G401.6 (cell line): ENCODE measurements around the gene SLC25A38.
"Not testable (repeated sequence)": the region's sequence is repeated elsewhere in the genome, so short reads cannot be mapped to it uniquely, and the experiment has no call there.

Experiments used
- FAIRE-seq: peaks from 2 replicates; lab custom pipeline; 2012; peaks lifted over from hg19 to GRCh38; lab: Jason Lieb, UNC

The SLC25A38 gene

DNA sequence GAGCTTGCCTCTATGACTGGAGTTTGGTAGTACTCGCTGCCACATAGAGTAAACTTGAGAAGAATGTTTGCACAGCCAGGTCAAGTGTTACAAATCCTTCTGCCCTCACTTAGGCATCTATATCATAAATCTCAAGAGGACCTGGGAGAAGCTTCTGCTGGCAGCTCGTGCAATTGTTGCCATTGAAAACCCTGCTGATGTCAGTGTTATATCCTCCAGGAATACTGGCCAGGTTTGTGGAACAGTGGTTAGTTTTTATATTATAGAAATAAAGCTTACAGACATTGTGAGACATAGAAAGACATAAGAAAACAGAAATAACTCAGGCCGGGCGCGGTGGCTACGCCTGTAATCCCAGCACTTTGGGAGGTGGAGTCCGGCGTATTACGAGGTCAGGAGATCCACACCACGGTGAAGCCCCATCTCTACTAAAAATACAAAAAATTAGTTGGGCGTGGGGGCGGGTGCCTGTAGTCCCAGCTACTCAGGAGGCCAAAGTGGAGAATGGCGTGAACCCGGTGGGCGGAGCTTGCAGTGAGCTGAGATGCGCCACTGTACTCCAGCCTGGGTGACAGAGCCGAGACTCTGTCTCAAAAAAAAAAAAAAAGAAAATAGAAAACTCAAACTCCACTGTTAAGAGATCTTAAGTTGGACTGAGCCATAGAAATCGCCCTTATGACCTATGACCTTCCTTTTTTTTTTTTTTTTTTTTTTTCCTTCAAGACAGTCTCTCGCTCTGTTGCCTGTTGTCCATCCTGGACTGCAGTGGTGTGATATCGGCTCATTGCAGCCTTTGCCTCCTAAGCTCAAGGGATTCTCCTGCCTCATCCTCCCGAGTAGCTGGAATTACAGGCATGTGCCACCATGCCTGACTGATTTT lies 25.6 kb downstream of the SLC25A38 start:
- FAIRE-seq = no peak

DNA sequence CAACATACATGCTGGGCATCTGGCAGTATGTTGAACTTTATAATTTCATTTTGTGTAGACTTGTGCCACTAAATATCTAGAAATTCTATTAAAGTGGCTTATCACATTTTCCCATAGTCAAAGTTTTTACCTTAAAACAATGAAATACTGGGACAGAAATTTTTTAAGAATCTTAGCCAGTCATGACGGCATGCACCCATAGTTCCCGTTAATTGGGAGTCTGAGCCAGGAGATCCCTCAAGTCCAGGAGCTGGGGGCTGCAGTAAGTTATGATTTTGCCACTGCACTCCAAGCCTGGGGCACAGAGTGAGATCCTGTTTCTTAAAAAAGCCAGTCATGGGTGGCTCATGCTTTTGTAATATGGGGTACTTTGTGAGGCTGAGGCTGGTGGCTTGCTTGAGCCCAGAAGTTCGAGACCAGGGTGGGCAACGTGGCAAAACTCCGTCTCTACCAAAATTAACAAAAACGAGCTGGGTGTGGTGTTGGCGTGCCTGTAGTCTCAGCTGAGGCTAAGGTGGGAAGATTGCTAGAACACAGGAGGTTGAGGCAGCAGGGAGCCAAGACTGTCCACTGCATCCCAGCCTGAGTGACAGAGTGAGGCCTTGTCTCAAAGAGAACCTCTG lies 26.5 kb downstream of the SLC25A38 start:
- no peak for FAIRE-seq

DNA sequence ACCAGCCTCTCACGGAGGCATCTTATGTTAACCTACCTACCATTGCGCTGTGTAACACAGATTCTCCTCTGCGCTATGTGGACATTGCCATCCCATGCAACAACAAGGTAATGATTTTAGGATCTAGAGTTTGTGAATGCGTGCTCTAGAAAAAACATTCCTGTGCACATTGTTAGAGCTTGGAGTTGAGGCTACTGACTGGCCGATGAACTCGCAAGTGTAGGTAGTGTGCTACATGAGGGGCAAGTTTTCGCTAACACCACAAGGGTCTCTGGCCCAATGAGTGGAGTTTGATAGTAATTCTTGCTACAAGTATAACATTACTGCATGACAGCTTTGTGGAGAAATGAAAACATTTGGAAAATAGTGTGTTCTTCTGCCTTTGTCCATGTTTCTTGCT lies 27.7 kb downstream of the SLC25A38 start:
- FAIRE-seq = no peak

DNA sequence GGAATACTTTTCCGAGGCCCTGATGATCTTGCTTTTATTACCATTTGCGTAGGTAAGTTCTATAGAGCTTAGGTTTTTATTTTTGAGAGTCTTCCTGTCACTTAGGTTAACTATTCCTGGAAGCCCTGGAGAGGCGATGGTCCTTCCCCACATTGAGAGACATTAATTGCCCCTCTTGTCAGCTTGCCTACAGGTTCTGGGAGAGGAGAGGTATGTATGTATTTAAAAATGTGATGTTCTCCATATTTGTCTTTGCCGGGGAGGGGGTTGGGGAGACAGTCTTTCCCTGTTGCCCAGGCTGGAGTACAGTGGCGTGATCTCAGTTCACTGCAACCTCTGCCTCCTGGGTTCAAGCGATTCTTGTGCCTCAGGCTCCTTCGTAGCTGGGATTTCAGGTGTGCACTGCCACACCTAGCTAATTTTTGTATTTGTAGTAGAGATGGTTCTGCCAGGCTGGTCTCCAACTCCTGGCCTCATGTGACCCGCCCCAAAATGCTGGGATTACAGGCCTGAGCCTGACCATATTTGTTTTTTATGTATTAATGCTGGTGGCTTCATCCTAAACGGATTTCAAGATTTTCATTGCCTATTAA lies 29.6 kb downstream of the SLC25A38 start:
- FAIRE-seq = no peak

DNA sequence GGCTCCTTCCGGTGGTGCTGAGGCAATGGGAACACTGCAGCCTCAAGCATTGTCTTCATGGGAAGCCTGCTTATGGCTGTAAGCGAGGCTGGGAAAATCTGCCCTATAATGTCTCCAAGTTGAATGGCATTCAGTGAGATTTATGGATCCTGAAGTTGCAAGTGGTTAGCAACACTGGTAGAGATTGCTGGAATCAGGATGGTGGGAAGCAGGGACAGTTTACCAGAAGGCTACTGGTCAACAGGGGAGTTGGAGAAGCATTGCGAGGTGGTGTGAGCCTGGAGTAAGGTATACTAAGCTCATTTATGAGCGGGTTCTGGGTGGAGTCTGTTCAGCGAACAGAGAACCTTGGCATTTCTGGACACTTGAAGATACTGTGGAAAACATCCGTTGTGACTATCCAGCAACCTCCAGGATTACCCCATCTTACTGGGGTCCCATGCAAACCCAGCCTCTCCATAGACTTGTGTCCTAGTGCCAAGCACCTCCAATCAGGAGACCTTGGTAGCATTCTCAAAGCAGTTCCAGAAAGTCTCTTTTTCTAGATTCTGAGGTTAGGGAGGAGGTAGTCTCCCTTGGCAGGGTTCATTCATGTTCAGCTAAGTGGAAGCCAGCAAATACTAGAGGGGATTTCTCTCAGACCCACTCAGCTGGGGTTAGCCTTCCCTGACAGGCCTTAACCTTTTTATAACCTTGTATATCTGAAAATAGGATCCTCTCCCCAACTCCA lies 30.7 kb downstream of the SLC25A38 start:
- FAIRE-seq = no peak

DNA sequence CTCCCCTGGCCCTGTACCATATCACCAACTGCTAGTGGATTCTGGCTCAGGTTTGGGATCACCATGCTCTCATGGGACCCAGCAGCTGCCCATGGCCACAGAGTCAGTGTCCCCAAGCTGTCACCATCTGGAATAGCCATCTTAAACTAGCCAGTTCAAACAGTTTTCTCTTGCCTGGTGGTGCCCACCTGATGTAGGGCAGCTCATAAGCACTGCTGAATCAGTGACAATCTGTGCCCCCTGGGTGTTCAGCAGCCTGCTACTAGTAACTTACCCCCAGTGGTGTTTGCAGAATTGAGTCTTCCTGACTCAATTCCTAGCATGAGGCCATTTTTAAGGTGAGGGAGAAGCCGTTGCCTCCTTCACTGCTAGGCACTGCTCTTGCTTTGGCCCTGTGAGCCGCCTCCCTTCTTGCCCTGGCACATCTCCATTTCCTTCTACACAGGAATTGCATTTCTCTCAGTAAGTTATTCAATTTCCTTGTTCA lies 31.3 kb downstream of the SLC25A38 start:
- no peak for FAIRE-seq

DNA sequence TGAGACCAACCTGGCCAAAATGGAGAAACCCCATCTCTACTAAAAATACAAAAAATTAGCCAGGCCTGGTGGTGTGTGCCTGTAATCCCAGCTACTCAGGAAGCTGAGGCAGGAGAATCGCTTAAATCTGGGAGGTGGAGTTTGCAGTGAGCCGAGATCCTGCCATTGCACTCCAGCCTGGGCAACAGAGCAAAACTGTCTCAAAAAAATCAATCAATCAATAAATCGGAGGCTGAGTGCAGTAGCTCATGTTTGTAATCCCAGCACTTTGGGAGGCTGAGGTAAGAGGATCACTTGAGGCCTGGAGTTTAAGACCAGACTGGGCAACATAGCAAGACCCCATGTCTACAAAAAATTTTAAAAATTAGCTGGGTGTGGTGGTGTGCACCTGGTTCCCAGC lies 32.1 kb downstream of the SLC25A38 start:
- FAIRE-seq = not testable (repeated sequence)

DNA sequence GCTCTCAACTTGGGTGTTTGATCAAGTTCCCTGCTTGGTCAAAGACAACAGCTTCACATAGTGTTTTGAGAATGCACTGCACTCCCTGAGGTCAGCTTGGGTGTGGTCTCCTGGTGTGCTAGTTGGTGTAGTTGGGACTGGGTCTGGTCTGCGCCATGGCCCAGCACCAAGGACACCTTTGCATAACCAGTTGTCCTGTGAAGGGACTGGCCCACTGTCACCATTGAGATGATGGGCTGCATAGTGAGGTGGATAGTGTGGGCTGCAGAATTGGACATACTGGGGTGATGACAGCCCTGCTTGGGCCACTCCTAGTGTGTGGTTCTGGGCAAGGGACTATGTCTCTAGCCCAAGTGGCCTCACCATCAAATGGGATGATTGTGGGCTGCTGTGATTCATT lies 32.8 kb downstream of the SLC25A38 start:
- FAIRE-seq = no peak

DNA sequence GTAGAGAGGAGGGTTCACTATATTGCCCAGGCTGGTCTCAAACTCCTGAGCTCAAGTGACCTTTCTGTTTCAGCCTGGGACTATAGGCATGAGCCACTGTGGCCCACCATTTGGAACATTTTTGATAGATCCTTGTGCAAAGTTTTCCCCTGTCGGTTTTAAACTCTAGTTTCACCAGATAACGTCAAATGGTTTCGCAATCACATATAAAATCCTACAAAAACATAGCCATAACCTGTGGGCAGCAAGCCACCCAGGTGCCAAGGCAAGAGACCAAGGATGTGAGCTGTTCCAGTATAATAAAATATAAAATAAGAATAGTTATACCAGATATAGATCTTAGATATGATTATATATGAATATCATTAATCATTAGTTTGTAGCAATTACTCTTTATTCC lies 33.8 kb downstream of the SLC25A38 start:
- FAIRE-seq = not testable (repeated sequence)

DNA sequence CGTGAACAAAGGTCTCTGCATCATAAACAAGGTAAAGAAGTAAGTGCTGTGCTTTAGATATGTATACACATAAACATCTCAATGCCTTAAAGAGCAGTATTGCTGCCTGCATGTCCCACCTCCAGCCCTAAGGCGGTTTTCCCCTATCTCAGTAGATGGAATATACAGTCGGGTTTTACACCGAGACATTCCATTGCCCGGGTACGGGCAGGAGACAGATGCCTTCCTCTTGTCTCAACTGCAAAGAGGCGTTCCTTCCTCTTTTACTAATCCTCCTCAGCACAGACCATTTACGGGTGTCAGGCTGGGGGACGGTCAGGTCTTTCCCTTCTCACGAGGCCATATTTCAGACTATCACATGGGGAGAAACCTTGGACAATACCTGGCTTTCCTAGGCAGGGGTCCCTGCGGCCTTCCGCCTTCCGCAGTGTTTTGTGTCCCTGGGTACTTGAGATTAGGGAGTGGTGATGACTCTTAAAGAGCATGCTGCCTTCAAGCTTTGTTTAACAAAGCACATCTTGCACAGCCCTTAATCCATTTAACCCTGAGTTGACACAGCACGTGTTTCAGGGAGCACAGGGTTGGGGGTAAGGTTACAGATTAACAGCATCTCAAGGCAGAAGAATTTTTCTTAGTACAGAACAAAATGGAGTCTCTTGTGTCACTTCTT lies 35.5 kb downstream of the SLC25A38 start:
- not testable (repeated sequence) for FAIRE-seq

DNA sequence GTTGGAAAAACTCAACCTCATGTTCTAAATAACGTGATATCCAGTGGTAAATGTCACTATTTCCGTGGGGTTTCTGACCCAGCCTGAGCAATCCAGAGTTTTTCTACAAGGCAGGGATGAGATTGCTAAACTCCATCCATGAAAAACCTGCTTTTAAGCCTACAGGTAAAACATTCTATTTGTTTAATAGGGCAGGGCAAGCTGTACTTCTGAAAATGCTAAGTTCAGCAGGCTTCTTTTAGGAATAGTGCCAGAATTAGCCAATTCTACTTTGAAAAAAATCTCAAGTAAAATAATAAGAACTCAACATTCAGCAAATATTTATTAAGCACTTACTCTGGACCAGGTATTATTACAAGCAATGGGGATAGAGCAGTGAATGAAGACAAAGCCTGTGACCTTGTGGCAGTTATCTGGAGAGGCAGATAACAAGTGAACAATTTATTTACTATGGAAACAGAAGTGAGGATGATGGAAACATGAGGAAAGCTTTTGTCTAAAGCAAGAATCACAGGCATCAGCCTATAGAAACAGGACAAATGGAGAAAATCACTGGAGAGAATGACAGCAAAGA lies 36.7 kb downstream of the SLC25A38 start:
- FAIRE-seq = no peak

DNA sequence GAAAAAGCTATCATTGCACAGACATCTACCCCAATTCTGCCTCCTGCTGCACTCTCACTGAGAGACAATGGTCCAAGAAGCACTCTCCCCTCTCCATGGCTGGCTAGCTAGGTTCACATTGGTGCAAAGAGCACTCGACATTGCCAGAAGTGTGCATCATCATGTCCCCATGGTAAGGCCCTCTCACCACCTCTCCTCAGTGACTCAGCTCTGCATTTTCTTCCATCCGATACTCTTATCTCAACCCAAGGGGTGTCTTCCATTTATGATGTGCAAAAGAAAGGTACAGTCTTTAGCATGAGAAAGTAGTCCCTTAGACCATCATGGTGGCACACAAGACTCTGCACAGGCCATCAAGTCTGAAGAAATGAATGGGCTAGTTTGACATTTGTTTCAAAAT lies 37.4 kb downstream of the SLC25A38 start:
- no peak for FAIRE-seq

DNA sequence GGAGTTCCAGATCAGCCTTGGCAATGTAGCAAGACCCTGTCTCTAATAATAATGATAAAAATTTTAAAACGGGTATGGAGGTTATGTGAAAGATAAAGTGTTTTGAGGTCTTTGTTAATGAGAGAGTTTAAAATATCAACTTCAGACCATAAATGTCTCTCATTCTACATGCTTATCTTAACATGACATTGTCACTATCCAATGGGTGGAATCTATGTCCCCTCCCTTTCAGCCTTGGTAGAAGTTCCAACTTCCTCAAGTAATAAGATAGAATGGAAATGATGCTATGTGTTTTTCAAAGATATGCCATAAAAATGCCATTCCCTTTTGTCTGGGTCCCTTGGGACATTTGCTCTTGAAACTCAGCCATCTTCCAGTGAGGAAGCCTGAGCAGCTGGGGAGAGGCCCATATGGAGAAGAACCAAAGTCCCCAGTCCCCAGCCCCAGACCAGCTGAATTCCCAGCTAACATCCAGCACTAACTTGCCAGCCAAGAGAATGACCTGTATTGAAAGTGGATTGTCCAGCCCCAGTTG lies 40.3 kb downstream of the SLC25A38 start:
- FAIRE-seq = no peak

DNA sequence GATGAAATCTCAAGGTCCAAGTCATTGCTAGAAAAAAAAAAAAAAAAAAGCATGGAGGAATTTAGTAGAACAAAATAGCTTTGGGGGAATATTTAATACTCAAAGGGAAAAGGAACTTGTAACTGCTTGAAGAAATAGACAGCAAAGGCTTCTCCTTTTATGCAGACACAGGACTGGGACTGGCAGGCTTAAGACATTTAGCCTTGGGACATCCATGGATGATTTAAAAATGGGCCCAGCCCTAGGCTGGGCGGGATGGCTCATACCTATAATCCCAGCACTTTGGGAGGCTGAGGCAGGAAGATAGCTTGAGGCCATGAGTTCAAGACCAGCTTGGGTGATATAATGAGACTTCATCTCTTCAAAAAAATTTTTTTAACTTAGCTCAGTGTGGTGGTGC lies 43.1 kb downstream of the SLC25A38 start:
- FAIRE-seq = no peak

DNA sequence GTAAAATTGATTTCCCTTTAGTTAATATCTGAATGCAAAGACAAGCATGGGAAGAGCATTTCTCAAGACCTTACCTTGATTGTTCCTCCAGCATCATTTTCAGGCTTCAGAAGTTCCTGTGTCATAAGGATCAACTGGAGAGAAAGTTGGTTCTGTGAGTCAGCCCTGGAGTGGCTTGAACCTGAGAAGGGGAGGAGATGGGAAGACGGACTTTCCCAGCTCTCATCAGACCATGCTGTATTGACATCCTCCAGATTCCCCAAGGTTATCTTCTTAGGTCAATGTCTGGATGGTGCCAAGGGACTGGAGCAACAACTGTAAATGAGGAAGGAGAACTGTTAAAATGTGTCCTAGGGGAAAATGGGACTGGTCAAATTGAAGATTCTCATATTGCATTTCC lies 44.3 kb downstream of the SLC25A38 start:
- no peak for FAIRE-seq

DNA sequence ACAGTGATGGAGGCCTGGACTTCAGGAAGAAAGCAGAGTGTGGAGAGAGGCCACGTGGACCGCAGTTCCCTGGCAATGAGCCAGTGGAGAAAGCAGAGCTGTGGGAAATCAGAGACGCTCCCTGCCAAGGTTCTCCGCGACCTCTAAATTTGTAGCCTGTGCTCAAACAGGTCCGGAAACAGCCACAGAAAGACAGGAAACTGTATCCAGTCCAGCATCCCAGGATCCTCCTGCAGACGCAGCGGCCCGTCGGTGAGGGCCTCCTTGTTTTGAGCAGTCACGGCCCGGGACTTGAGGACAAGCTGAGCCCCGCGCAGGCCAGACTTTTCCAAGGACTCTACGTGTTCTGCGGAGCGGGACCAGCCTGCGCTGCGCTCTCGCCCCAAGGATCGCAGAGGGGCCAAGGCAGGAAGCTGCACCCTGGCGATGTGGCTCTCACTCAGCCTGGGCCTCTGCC lies 45.6 kb downstream of the SLC25A38 start:
- FAIRE-seq = no peak

DNA sequence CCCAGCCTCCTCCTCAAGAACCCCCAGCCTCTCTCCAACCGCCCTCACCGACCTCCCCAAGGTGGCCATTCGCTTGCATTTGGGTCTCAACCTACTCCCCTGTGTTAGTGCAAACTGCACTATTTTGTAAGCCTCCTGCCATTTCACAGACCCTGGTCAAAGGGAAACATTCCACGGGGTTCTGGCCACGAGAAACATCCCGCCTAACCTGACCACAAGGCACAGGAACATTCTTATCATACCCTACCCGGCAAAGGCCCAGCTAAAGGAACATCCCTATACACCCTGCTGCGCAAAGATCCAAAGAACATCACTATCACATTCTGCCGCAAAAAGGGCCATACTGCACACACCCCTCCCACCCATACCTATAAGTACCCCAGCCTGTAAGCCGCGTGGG lies 46.3 kb downstream of the SLC25A38 start:
- no peak for FAIRE-seq

DNA sequence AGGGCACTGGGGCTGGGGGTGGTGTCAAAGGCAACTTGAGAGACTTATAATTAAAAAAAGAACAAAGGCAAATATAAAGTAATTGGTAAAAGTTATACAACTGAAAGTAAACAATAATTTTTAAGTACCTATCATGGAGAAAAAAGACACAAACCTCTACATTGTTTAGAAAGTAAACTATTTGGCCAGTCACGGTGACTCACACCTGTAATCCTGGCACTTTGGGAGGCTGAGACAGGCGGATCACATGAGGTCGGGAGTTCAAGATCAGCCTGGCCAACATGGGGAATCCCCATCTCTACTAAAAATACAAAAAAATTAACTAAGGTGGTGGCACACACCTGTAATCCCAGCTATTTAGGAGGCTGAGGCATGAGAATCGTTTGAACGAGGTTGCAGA lies 49.2 kb downstream of the SLC25A38 start:
- FAIRE-seq = no peak

DNA sequence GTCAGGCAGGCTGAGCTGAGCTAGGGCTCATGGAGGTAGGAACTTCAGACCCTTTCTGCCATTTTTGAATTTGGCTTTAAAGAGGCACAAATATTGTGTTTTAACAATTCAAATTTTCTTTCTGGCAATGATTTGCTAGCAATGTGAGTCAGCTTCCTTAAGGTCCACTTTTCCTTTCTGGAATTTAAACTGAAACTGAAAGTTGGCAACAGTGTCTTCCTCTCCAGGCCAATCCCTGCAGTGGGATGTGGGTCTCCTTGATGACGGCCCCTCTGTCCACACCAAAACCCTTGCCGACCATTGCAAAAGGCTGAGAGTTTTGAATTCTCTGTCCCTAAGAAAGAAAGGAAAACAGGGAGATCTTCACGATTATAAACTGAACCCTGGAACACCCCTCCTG lies 50.5 kb downstream of the SLC25A38 start:
- no peak for FAIRE-seq

DNA sequence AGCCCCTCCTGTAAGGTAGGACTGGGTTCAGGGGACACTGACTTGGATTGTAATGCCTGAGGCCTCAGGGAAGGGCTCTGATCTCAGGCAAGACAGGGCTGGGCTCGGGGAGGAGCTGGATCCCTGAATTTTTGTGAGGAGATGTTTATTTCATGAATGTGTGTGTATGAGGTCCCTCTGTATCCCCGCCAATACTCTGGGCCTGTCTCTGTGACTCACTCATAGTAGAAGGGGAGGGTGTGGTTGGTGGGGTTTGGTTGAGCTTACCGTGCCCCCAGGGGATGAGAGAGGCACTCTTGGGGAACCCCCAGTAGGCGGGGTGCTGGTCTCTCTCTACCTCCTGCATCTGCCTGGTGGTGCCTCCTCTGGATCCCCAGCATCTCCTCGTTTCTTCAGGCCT lies 51.4 kb downstream of the SLC25A38 start:
- no peak for FAIRE-seq

DNA sequence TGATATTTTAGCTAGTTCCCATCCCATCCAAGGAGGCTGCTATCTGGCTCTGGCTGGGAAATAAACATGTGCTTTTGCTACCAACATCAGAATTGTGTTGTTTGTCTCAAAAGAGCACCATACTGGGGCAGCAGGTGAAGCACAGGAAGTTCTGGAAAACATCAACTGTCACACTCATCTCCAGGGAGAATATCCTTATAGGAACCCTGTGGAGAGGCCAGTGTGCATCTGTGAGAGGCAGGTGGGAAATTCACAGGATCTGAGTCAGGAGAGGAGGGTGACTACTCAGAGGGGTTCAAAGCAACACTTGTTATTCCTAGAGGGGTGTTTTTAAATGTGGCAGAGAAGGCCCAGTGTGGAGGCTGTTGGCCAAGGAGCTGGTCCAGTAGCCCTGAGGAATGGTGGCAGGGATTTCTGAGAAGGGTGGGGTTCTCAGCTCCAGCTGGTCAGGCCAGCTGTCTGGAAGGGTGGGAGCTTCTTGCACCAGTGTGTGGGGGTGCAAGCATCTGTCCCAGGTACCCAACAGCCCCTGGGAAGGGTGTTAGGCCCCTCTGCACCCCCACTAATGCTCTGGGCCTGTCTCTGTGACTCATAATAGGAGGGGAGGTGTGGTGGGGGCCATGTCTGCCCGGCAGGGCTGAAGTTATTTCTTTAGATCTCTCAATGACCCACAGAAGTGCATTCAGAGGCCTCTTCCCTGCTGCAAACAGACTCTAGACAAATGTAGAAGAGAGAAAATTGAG lies 52.0 kb downstream of the SLC25A38 start:
- FAIRE-seq = no peak
